H1 (cell line): ENCODE results near the gene TRMT61B. TPM values are rescaled to one million over a fixed set of nuclear protein-coding genes. Genes with fewer than 3 reads are reported as not detected.

ENCODE experiments used
- CTCF ChIA-PET: fragments of 300-600 bp; sonication (Branson Sonifier 250); formaldehyde crosslinking; loops from one replicate; lab custom pipeline; 2021; ENCODE audit not compliant: partially characterized antibody; lab: Charles Lee
- POLR2A ChIA-PET: fragments of 300-600 bp; sonication (Branson Sonifier 250); formaldehyde crosslinking; loops from one replicate; lab custom pipeline; 2021; ENCODE audit warnings: inconsistent platforms; ENCODE audit not compliant: partially characterized antibody; lab: Charles Lee
- DNase-seq, 2 experiments: peaks; one replicate each; pipeline versions ENCODE4 v3.0.0 to v3.0.0-alpha.2; 2010 to 2022; ENCODE audit warnings: low spot score in 2 of 2, low read depth in 1 of 2, mixed read lengths in 1 of 2
- FAIRE-seq: peaks from 2 replicates; lab custom pipeline; 2011; peaks lifted over from hg19 to GRCh38; lab: Jason Lieb, UNC
- H2AFZ ChIP-seq: 2 replicates; pipeline ENCODE4 v1.8.1; 2012; ENCODE audit warnings: low read length, inconsistent platforms
- H2AK5ac ChIP-seq: 2 replicates; pipeline ENCODE4 v1.6.1; 2013; ENCODE audit warnings: low read depth, low read length
- H2BK120ac ChIP-seq: replicated peaks from 2 replicates; pipeline ENCODE3; 2013; ENCODE audit warnings: low read depth, low read length, inconsistent platforms
- H2BK12ac ChIP-seq: 2 replicates; pipeline ENCODE4 v1.6.1; 2013; ENCODE audit warnings: low read depth, low read length
- H2BK15ac ChIP-seq: 2 replicates; pipeline ENCODE4 v1.6.1; 2013; ENCODE audit warnings: low read length
- H2BK20ac ChIP-seq: 2 replicates; pipeline ENCODE4 v1.6.1; 2013; ENCODE audit warnings: low read length
- H2BK5ac ChIP-seq: 2 replicates; pipeline ENCODE4 v1.6.1; 2013; ENCODE audit warnings: low read depth, low read length
- H3K14ac ChIP-seq: 2 replicates; pipeline ENCODE4 v1.6.1; 2013; ENCODE audit warnings: inconsistent platforms; ENCODE audit not compliant: insufficient read length
- H3K18ac ChIP-seq: 2 replicates; pipeline ENCODE4 v1.6.1; 2013; ENCODE audit warnings: low read length; ENCODE audit errors: extremely low read depth
- H3K23ac ChIP-seq: 2 replicates; pipeline ENCODE4 v1.6.1; 2013; ENCODE audit warnings: inconsistent platforms; ENCODE audit not compliant: insufficient read length
- H3K23me2 ChIP-seq: 2 replicates; pipeline ENCODE4 v1.6.1; 2013; ENCODE audit warnings: low read depth, low read length
- H3K27ac ChIP-seq: 2 replicates; pipeline ENCODE4 v1.6.1; 2011; ENCODE audit warnings: low read depth, low read length, inconsistent platforms
- H3K27me3 ChIP-seq, 4 experiments: replicated peaks in 1 of 4; 1 replicate in 1 of 4; 2 replicates in 3 of 4; pipeline versions ENCODE4 v1.6.1 to v1.8.1; 2011 to 2013; ENCODE audit warnings: low read length in 3 of 4, mild to moderate bottlenecking in 3 of 4, inconsistent platforms in 2 of 4, mixed read lengths in 2 of 4, moderate library complexity in 1 of 4; ENCODE audit not compliant: control insufficient read depth in 3 of 4, insufficient read depth in 3 of 4; ENCODE audit errors: extremely low read depth in 1 of 4
- H3K36me3 ChIP-seq, 4 experiments: 2 replicates each; pipeline versions ENCODE4 v1.6.1 to v1.8.1; 2011 to 2013; ENCODE audit warnings: mild to moderate bottlenecking in 4 of 4, low read length in 3 of 4, moderate library complexity in 2 of 4, control low read depth in 1 of 4, inconsistent platforms in 1 of 4; ENCODE audit not compliant: insufficient read depth in 4 of 4, control insufficient read depth in 2 of 4
- H3K4ac ChIP-seq: replicated peaks from 2 replicates; pipeline ENCODE3; 2013; ENCODE audit warnings: low read length, low read depth, mixed read lengths, inconsistent platforms; ENCODE audit not compliant: insufficient read length
- H3K4me1 ChIP-seq, 4 experiments: replicated peaks in 1 of 4; 1 replicate in 1 of 4; 2 replicates in 3 of 4; pipeline versions ENCODE4 v1.6.1 to v1.8.1; 2011 to 2013; ENCODE audit warnings: low read length in 3 of 4, inconsistent platforms in 2 of 4, mixed read lengths in 1 of 4; ENCODE audit not compliant: insufficient read depth in 4 of 4, control insufficient read depth in 3 of 4
- H3K4me2 ChIP-seq, 2 experiments: 2 replicates each; pipeline versions ENCODE4 v1.6.1 to v1.8.1; 2011 to 2013; ENCODE audit warnings: low read depth in 2 of 2, low read length in 2 of 2, control low read depth in 1 of 2, inconsistent platforms in 1 of 2, mild to moderate bottlenecking in 1 of 2; ENCODE audit not compliant: insufficient read depth in 1 of 2
- H3K4me3 ChIP-seq, 4 experiments: fragments of 200-600, 300-600 bp in 1 of 4; sonication (generic), shearing (Covaris generic), sonication (Bioruptor Twin) in 1 of 4; 2 replicates each; pipeline versions ENCODE4 v1.5.1 to v1.8.1; 2011 to 2016; ENCODE audit warnings: low read length in 4 of 4, low read depth in 3 of 4, control low read depth in 2 of 4, inconsistent platforms in 2 of 4, mild to moderate bottlenecking in 2 of 4, mixed read lengths in 1 of 4, moderate library complexity in 1 of 4; ENCODE audit not compliant: insufficient read depth in 2 of 4; ENCODE audit errors: extremely low read depth in 1 of 4
- H3K56ac ChIP-seq: replicated peaks from 2 replicates; pipeline ENCODE3; 2013; ENCODE audit warnings: low read depth, mild to moderate bottlenecking, mixed read lengths, low read length, inconsistent platforms; ENCODE audit not compliant: insufficient read length
- H3K79me1 ChIP-seq: 2 replicates; pipeline ENCODE4 v1.6.1; 2013; ENCODE audit warnings: low read depth, low read length, control low read depth
- H3K79me2 ChIP-seq, 2 experiments: 2 replicates each; pipeline versions ENCODE4 v1.6.1 to v1.8.1; 2012 to 2013; ENCODE audit warnings: low read length in 2 of 2, mild to moderate bottlenecking in 2 of 2, inconsistent platforms in 1 of 2; ENCODE audit not compliant: insufficient read depth in 2 of 2, control insufficient read depth in 1 of 2
- H3K9ac ChIP-seq, 4 experiments: replicated peaks in 1 of 4; 1 replicate in 1 of 4; 2 replicates in 3 of 4; pipeline versions ENCODE4 v1.6.1 to v1.8.1; 2011 to 2013; ENCODE audit warnings: low read depth in 3 of 4, low read length in 3 of 4, control low read depth in 2 of 4, mild to moderate bottlenecking in 2 of 4, moderate library complexity in 2 of 4, inconsistent platforms in 1 of 4; ENCODE audit errors: extremely low read depth in 1 of 4
- H3K9me3 ChIP-seq, 2 experiments: 2 replicates each; pipeline versions ENCODE4 v1.6.1 to v1.8.1; 2012 to 2013; ENCODE audit warnings: mild to moderate bottlenecking in 2 of 2, moderate library complexity in 2 of 2, control low read depth in 1 of 2, inconsistent platforms in 1 of 2, low read depth in 1 of 2, low read length in 1 of 2, mixed read lengths in 1 of 2; ENCODE audit not compliant: insufficient read depth in 2 of 2
- H4K20me1 ChIP-seq, 2 experiments: replicated peaks in 1 of 2; 2 replicates each; pipeline versions ENCODE3 to v1.8.1; 2011 to 2013; ENCODE audit warnings: inconsistent platforms in 2 of 2, low read length in 2 of 2, mild to moderate bottlenecking in 1 of 2; ENCODE audit not compliant: insufficient read depth in 2 of 2, control insufficient read depth in 1 of 2
- H4K5ac ChIP-seq: 2 replicates; pipeline ENCODE4 v1.6.1; 2013; ENCODE audit warnings: low read length, low read depth, mixed read lengths, inconsistent platforms; ENCODE audit not compliant: insufficient read length
- H4K8ac ChIP-seq: 2 replicates; pipeline ENCODE4 v1.8.0; 2013; ENCODE audit warnings: mild to moderate bottlenecking, moderate library complexity, low read length, inconsistent platforms; ENCODE audit not compliant: insufficient read depth; ENCODE audit errors: extremely low read depth
- H4K91ac ChIP-seq: replicated peaks from 2 replicates; pipeline ENCODE3; 2013; ENCODE audit warnings: low read length, mixed read lengths, inconsistent platforms; ENCODE audit not compliant: insufficient read length
- ASH2L ChIP-seq: fragments of 200-600, 300-600 bp; sonication (generic); IDR thresholded peaks from one replicate; pipeline ENCODE4 v1.7.1; 2017; ENCODE audit warnings: low read length
- CBX8 ChIP-seq: fragments of 300-800, 300-1000 bp; sonication (generic); IDR thresholded peaks from 2 replicates; pipeline ENCODE4 v1.7.1; 2016; ENCODE audit warnings: low read depth, low read length, borderline replicate concordance
- JUND ChIP-seq: IDR thresholded peaks from 2 replicates; pipeline ENCODE4 v1.6.1; 2011; ENCODE audit warnings: mild to moderate bottlenecking, improper control_type of control experiment, low read length
- POLR2A ChIP-seq, 2 experiments: IDR thresholded peaks; 1 replicate in 1 of 2; 2 replicates in 1 of 2; pipeline ENCODE4 v1.6.1; 2011; ENCODE audit warnings: low read depth in 2 of 2, low read length in 2 of 2, mild to moderate bottlenecking in 2 of 2; ENCODE audit errors: control extremely low read depth in 1 of 2
- POLR2AphosphoS5 ChIP-seq: IDR thresholded peaks from 2 replicates; pipeline ENCODE4 v1.6.1; 2011; ENCODE audit warnings: low read depth, low read length
- WGBS, 2 experiments: shearing (Covaris generic) in 1 of 2; methylation state at CpG; one replicate each; pipeline versions ENCODE4 v1.1.6 to v1.1.7; 2013 to 2015; ENCODE audit warnings: low lambda C conversion rate in 2 of 2, mixed read lengths in 2 of 2, inconsistent platforms in 1 of 2, low coverage in 1 of 2, missing lambda C conversion rate in 1 of 2; ENCODE audit not compliant: insufficient replicate concordance in 2 of 2, insufficient coverage in 1 of 2, insufficient read length in 1 of 2; ENCODE audit errors: extremely low coverage in 1 of 2, missing lambda C conversion rate in 1 of 2; 5-methylcytosine and 5-hydroxymethylcytosine counted together
- polyA plus RNA-seq, 7 experiments: library from polyadenylated mRNA; depleted of rRNA in 3 of 7; stranded (reverse) in 5 of 7; unstranded in 2 of 7; fragments of >200 nt in 5 of 7; fragments of 200-250 nt in 2 of 7; gene quantifications; 1 replicate in 5 of 7; 2 replicates in 1 of 7; 4 replicates in 1 of 7; pipeline versions ENCODE4 v1.2.1 to v1.2.3, GENCODE V29; 2011 to 2013; ENCODE audit warnings: missing spikeins in 2 of 7, mixed read lengths in 2 of 7
- total RNA-seq: library from RNA; stranded (reverse); fragmentation: NEBNext Ultra II Directional; extraction: Animal tissue kit (Norgen Biotek cat#: 25700); gene quantifications from 2 replicates; pipeline ENCODE4 v1.2.1, GENCODE V29; 2021

The TRMT61B gene
- total and polyA plus RNA-seq, 2 of the 8 experiments (the other 6 are each of a cell fraction or from before 2014, with no cell fraction given), result 10.4 to 27.8 TPM

DNA sequence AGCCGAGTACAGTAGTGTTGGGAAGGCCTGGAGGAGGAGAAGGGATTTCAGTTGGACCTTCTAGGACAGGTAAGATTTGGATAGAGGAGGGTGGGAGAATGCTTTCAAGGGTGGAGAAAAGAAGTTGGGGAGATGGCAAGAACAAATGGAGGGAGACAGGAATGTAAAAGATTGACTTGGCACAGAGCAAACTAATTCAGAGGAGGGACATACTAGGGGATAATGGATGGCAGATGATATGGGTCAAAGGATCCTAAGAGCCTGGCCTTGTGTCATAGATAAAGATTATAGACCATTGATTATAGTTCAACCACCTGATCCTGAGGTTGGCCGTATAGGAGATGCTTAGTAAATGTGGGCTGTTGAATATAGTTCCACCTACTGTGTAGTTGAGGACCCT lies 36.7 kb upstream of the TRMT61B start:
- H2BK20ac ChIP-seq, result no peak overlapping the region
- no peak overlapping the region for H3K4me2 ChIP-seq
- H3K79me1 ChIP-seq, result peaks cover 9% of the 10 kb centered on the region; the same call in 1 of the 2 replicates
- no peak overlapping the region for H3K18ac ChIP-seq
- peaks cover 14 to 87% (median 49%) of the 10 kb centered on the region in 4 experiments for H3K36me3 ChIP-seq
- TF ChIP-seq ASH2L (no peak), POLR2AphosphoS5 (0 out of 2 replicates have a peak, but pooled peaks have one; percentile 16), POLR2A (IDR thresholded peaks at IDR 0.05; ENCODE audit: control extremely low read depth in 1 of 2, low read depth in 2 of 2, low read length in 2 of 2) (peak in 1 of 2 experiments; percentile 36; a peak in 1 of 3 replicates), CBX8 (no peak), JUND (no peak)
- no peak overlapping the region for H3K9ac ChIP-seq
- H4K20me1 ChIP-seq, result peaks cover 15 to 29% of the 10 kb centered on the region in 2 experiments
- ChIA-PET POLR2A (interaction anchor here (0.7 to 4.4 kb wide), 2 partner anchors 11 to 24 kb away, joined by 3 to 56 read pairs; partner anchors contain the start of gene WDR43), CTCF (no interaction called here)
- no peaks in the 10 kb centered on the region for H3K23me2 ChIP-seq
- no peak overlapping the region for H4K8ac ChIP-seq
- H2BK12ac ChIP-seq, result no peak overlapping the region
- H3K4me1 ChIP-seq, result no peaks in the 10 kb centered on the region
- no peak overlapping the region for H4K5ac ChIP-seq
- H3K27ac ChIP-seq, result no peak overlapping the region
- H2BK5ac ChIP-seq, result no peak overlapping the region
- no peak overlapping the region for H2AFZ ChIP-seq
- no peak overlapping the region for H3K4me3 ChIP-seq
- FAIRE-seq (no peak), DNase-seq (no peak)
- peaks cover 24 to 97% of the 10 kb centered on the region in 2 experiments for H3K79me2 ChIP-seq
- no peak overlapping the region for H3K23ac ChIP-seq
- peak overlapping the region; percentile 28 for H3K56ac ChIP-seq
- no peaks in the 10 kb centered on the region for H3K27me3 ChIP-seq
- H2BK15ac ChIP-seq, result no peak overlapping the region
- no peak overlapping the region for H2AK5ac ChIP-seq
- H3K4ac ChIP-seq, result no peak overlapping the region
- WGBS, 2 experiments, result 92% methylated on average over 2 of the region's 2 CpGs; no CpG with 5 or more reads in 1 of the 2 experiments
- H3K9me3 ChIP-seq, result no peaks in the 10 kb centered on the region
- no peak overlapping the region for H2BK120ac ChIP-seq
- no peak overlapping the region for H4K91ac ChIP-seq
- H3K14ac ChIP-seq, result no peak overlapping the region
